ENCODE data around the gene GARIN5A.

GRCh38 chr19:50435221-50435620 is 41.4 kb downstream of the GARIN5A start:
- TF ChIP-seq PBX3 (IDR thresholded peaks at IDR 0.05) (no peak), CTCF (IDR thresholded peaks at IDR 0.05) (no peak), NRF1 (IDR thresholded peaks at IDR 0.05; ENCODE audit: low read depth, low read length) (no peak)

Data from SK-N-SH (cell line).